K562 (cell line): ENCODE measurements around the gene ZMIZ1. TPM values are rescaled to one million over a fixed set of nuclear protein-coding genes. Genes with fewer than 3 reads are reported as not detected.
A peak's percentile ranks its signal among the peaks of the same experiment; 100 is the strongest.

Experiments used
- ATAC-seq: fragments of 200-7000 bp; cut with Tn5 transposase; 3 replicates; pipeline ENCODE4 v1.9.1; 2020; ENCODE audit warnings: moderate library complexity
- BruUV-seq: library from RNA; stranded (reverse); fragments of 400-500 nt; replicated peaks from 2 replicates; lab custom pipeline; 2021; lab: Mats Ljungman, UMichigan
- CTCF ChIA-PET: fragments of 300-600 bp; formaldehyde crosslinking; extraction: SDS; loops from one replicate; lab custom pipeline; 2021; ENCODE audit warnings: low intra/inter-chr PET ratio; lab: Yijun Ruan, JAX
- POLR2A ChIA-PET: fragments of 300-600, 350-650 bp; sonication (Branson Sonifier 250); formaldehyde crosslinking; extraction: SDS; loops from one replicate; lab custom pipeline; 2021; ENCODE audit warnings: antibody characterized with exemption, inconsistent platforms; lab: Yijun Ruan, JAX
- DNase-seq, 4 experiments: peaks; one replicate each; pipeline versions ENCODE4 v3.0.0 to v3.0.0-alpha.2; 2011 to 2018; ENCODE audit warnings: low spot score in 3 of 4, mixed read lengths in 3 of 4; ENCODE audit errors: extremely low read depth in 1 of 4
- FAIRE-seq: peaks from 2 replicates; lab custom pipeline; 2011; peaks lifted over from hg19 to GRCh38; lab: Jason Lieb, UNC
- H2AFZ ChIP-seq: 2 replicates; pipeline ENCODE4 v1.6.0; 2011; ENCODE audit warnings: low read depth, low read length, control low read depth, inconsistent platforms
- H3K27ac ChIP-seq: fragments of 200-600 bp; 3 replicates; pipeline ENCODE4 v1.8.0; 2011; ENCODE audit warnings: low read depth, mild to moderate bottlenecking, control low read depth, inconsistent platforms, low read length, moderate library complexity, mixed read lengths; ENCODE audit errors: extremely low read depth
- H3K27me3 ChIP-seq, 2 experiments: fragments of 300-600 bp in 1 of 2; 2 replicates in 1 of 2; 3 replicates in 1 of 2; pipeline versions ENCODE4 v1.6.0 to v1.8.0; 2011; ENCODE audit warnings: inconsistent platforms in 2 of 2, low read length in 2 of 2, mild to moderate bottlenecking in 1 of 2, mixed read lengths in 1 of 2, moderate library complexity in 1 of 2; ENCODE audit not compliant: control insufficient read depth in 2 of 2, insufficient read depth in 2 of 2
- H3K36me3 ChIP-seq: fragments of 300-600 bp; 3 replicates; pipeline ENCODE4 v1.8.0; 2011; ENCODE audit warnings: mild to moderate bottlenecking, low read length, inconsistent platforms; ENCODE audit not compliant: control insufficient read depth, insufficient read depth
- H3K4me1 ChIP-seq, 2 experiments: fragments of 200-600 bp in 1 of 2; replicated peaks in 1 of 2; 2 replicates in 1 of 2; 3 replicates in 1 of 2; pipeline versions ENCODE4 v1.5.1 to v1.8.0; 2011; ENCODE audit warnings: inconsistent platforms in 2 of 2, low read length in 2 of 2, mild to moderate bottlenecking in 1 of 2, mixed read lengths in 1 of 2, moderate library complexity in 1 of 2; ENCODE audit not compliant: control insufficient read depth in 2 of 2, insufficient read depth in 2 of 2
- H3K4me2 ChIP-seq: 2 replicates; pipeline ENCODE4 v1.6.1; 2011; ENCODE audit warnings: low read length, control low read depth, inconsistent platforms, mixed read lengths; ENCODE audit not compliant: insufficient read depth
- H3K4me3 ChIP-seq: fragments of 200-600 bp; sonication (generic), shearing (Covaris generic); 2 replicates; pipeline ENCODE4 v1.5.1; 2016; ENCODE audit warnings: control low read depth, inconsistent platforms
- H3K79me2 ChIP-seq: fragments of 200-600 bp; 3 replicates; pipeline ENCODE4 v1.8.0; 2011; ENCODE audit warnings: low read length, inconsistent platforms; ENCODE audit not compliant: control insufficient read depth, insufficient read depth
- H3K9ac ChIP-seq, 2 experiments: 2 replicates each; pipeline versions ENCODE4 v1.6.0 to v1.6.1; 2011; ENCODE audit warnings: low read depth in 2 of 2, low read length in 2 of 2, control low read depth in 1 of 2, inconsistent platforms in 1 of 2, mild to moderate bottlenecking in 1 of 2, mixed read lengths in 1 of 2; ENCODE audit not compliant: insufficient read depth in 1 of 2
- H3K9me1 ChIP-seq: one replicate; pipeline ENCODE4 v1.6.0; 2011; ENCODE audit warnings: inconsistent platforms, mild to moderate bottlenecking, low read length, moderate library complexity; ENCODE audit not compliant: control insufficient read depth, insufficient read depth
- H3K9me3 ChIP-seq: replicated peaks from 2 replicates; pipeline ENCODE4 v1.5.1; 2011; ENCODE audit warnings: low read depth, low read length, inconsistent platforms; ENCODE audit not compliant: control insufficient read depth, insufficient read depth
- H4K20me1 ChIP-seq: replicated peaks from 2 replicates; pipeline ENCODE4 v1.6.1; 2011; ENCODE audit warnings: low read length, inconsistent platforms, mixed read lengths; ENCODE audit not compliant: control insufficient read depth, insufficient read depth
- E4F1 ChIP-seq: fragments of 250-450 bp; sonication (Bioruptor Pico); IDR thresholded peaks from 2 replicates; pipeline ENCODE4 v1.5.0; 2021; ENCODE audit warnings: mild to moderate bottlenecking, borderline replicate concordance
- EP400 ChIP-seq: fragments of 450-650 bp; IDR thresholded peaks from 2 replicates; pipeline ENCODE4 v1.6.1; 2017; ENCODE audit warnings: antibody characterized with exemption, mild to moderate bottlenecking, moderate library complexity
- FOXJ3 ChIP-seq: sonication (generic); formaldehyde crosslinking; IDR thresholded peaks from 2 replicates; pipeline ENCODE4 v1.4.0; 2020; ENCODE audit warnings: mild to moderate bottlenecking, missing genetic modification reagents
- LCOR ChIP-seq: sonication (generic); formaldehyde crosslinking; IDR thresholded peaks from 2 replicates; pipeline ENCODE4 v1.8.0; 2022; ENCODE audit warnings: mild to moderate bottlenecking, missing genetic modification reagents
- NKRF ChIP-seq: fragments of 450-650 bp; IDR thresholded peaks from 2 replicates; pipeline ENCODE4 v1.6.1; 2016; ENCODE audit warnings: borderline replicate concordance
- PTRF ChIP-seq: fragments of 450-650 bp; IDR thresholded peaks from 2 replicates; pipeline ENCODE4 v1.6.1; 2016; ENCODE audit warnings: mild to moderate bottlenecking, missing genetic modification characterization, missing compliant biosample characterization
- SPI1 ChIP-seq: IDR thresholded peaks from 2 replicates; pipeline ENCODE4 v1.6.1; 2011; ENCODE audit warnings: low read depth, low read length, control low read depth, borderline replicate concordance
- ZNF311 ChIP-seq: fragments of 250-450 bp; sonication (Bioruptor Pico); IDR thresholded peaks from 2 replicates; pipeline ENCODE4 v1.4.0; 2020; ENCODE audit warnings: mild to moderate bottlenecking, moderate library complexity
- ZNF316 ChIP-seq: fragments of 450-650 bp; IDR thresholded peaks from 2 replicates; pipeline ENCODE4 v1.6.1; 2016
- ZNF589 ChIP-seq: fragments of 200-800 bp; sonication (Bioruptor generic); IDR thresholded peaks from 2 replicates; pipeline ENCODE4 v1.6.1; 2016; ENCODE audit warnings: low read depth, missing genetic modification characterization, missing compliant biosample characterization
- ZNF695 ChIP-seq: fragments of 450-650 bp; formaldehyde crosslinking; IDR thresholded peaks from 2 replicates; pipeline ENCODE4 v1.4.0; 2020; ENCODE audit warnings: mild to moderate bottlenecking, moderate library complexity
- ZNF740 ChIP-seq, 3 experiments: fragments of 200-800 bp in 1 of 3; sonication (Bioruptor generic) in 1 of 3; sonication (generic) in 1 of 3; formaldehyde crosslinking in 1 of 3; IDR thresholded peaks; 2 replicates each; pipeline versions ENCODE4 v1.6.1 to v1.8.0; 2016 to 2022; ENCODE audit warnings: mild to moderate bottlenecking in 2 of 3, missing compliant biosample characterization in 2 of 3, missing genetic modification characterization in 2 of 3, missing genetic modification reagents in 1 of 3
- ZNF76 ChIP-seq: fragments of 250-450 bp; sonication (Bioruptor Pico); IDR thresholded peaks from 2 replicates; pipeline ENCODE4 v1.4.0; 2020; ENCODE audit warnings: mild to moderate bottlenecking, moderate library complexity, borderline replicate concordance
- WGBS: fragments of 100-300 bp; shearing (Covaris generic); methylation state at CpG from one replicate; pipeline ENCODE4 v1.1.6; 2016; ENCODE audit warnings: low coverage, mixed read lengths; ENCODE audit not compliant: insufficient coverage; ENCODE audit errors: missing lambda C conversion rate; 5-methylcytosine and 5-hydroxymethylcytosine counted together
- in situ Hi-C: fragments of 300-500 bp; cut with MboI; formaldehyde crosslinking; loops from 4 replicates; pipeline ENCODE4 v1.15.0; 2018; ENCODE audit warnings: inconsistent platforms, mixed read lengths
- intact Hi-C: fragments of 100-400 bp; cut with micrococcal nuclease; formaldehyde crosslinking; loops from 2 replicates; pipeline ENCODE4 v1.14.2; 2022
- polyA plus RNA-seq, 8 experiments: library from polyadenylated mRNA; depleted of rRNA in 4 of 8; stranded (reverse) in 5 of 8; unstranded in 3 of 8; fragments of >200 nt; fragmentation: Nextera tagmentation in 2 of 8; fragmentation: Illumina TruSeq in 1 of 8; extraction: Ambion mirVana in 2 of 8; extraction: Trizol in 1 of 8; gene quantifications; 2 replicates each; pipeline versions ENCODE4 v1.2.1 to v1.2.3, GENCODE V29; 2011 to 2014; ENCODE audit warnings: inconsistent platforms in 1 of 8, missing spikeins in 1 of 8
- total RNA-seq, 7 experiments: library from RNA; depleted of rRNA in 6 of 7; stranded (reverse); fragments of >200 nt in 6 of 7; fragmentation: Illumina TruSeq in 2 of 7; extraction: Trizol in 2 of 7; gene quantifications; 2 replicates each; pipeline versions ENCODE4 v1.2.1 to v1.2.3, GENCODE V29; 2011 to 2021; ENCODE audit warnings: low replicate concordance in 1 of 7

ZMIZ1 gene
- total and polyA plus RNA-seq, 9 of the 15 experiments (the other 6 are each of a cell fraction or from before 2014, with no cell fraction given) = 1.0 to 37.3 (median 4.3) TPM

GRCh38 chr10:79048639-79049550 is 19.9 kb upstream of the ZMIZ1 start:
- Histone ChIP-seq H3K4me1 (peaks cover 25 to 34% of the 10 kb centered on the region in 2 experiments), H3K4me3 (no peak overlapping the region)
- CTCF ChIA-PET = no interaction called here
- 0 out of 2 replicates have a peak, but pooled peaks have one; percentile 9 for TF ChIP-seq ZNF589 (CRISPR knock-in tag)
- TF ChIP-seq LCOR (CRISPR knock-in tag) = no peak
- no peak for TF ChIP-seq PTRF
- TF ChIP-seq FOXJ3 (CRISPR knock-in tag) = no peak
- no peak for TF ChIP-seq SPI1
- no peak for TF ChIP-seq E4F1 (CRISPR knock-in tag)
- no peak for TF ChIP-seq EP400
- TF ChIP-seq NKRF = no peak
- TF ChIP-seq ZNF76 (CRISPR knock-in tag) = peak; percentile 15; the same call in 1 of the 2 replicates
- TF ChIP-seq ZNF316 = peak; percentile 24; the same call in 1 of the 2 replicates
- 0 out of 2 replicates have a peak, but pooled peaks have one; percentile 8 for TF ChIP-seq ZNF695
- TF ChIP-seq ZNF311 = no peak; the same call in 1 of the 2 replicates
- TF ChIP-seq ZNF740 (CRISPR knock-in tag; IDR thresholded peaks at IDR 0.05) = 0 out of 2 replicates have a peak, but pooled peaks have one; percentile 2
- TF ChIP-seq ZNF740 (tag; IDR thresholded peaks at IDR 0.05) = no peak

More at GRCh38 chr10:79048639-79049550, 19.9 kb upstream of the ZMIZ1 start:
- Histone ChIP-seq H3K27me3 (no peaks in the 10 kb centered on the region; a peak in 1 of 5 replicates), H4K20me1 (no peaks in the 10 kb centered on the region), H3K79me2 (no peaks in the 10 kb centered on the region), H3K9me3 (no peaks in the 10 kb centered on the region), H3K27ac (peak overlapping the region; percentile 70; the same call in 2 of the 3 replicates), H3K9ac (peak overlapping the region in 1 of 2 experiments; percentile 88; a peak in 2 of 4 replicates), H2AFZ (peak overlapping the region; percentile 91), H3K4me2 (peak overlapping the region; percentile 58; the same call in 1 of the 2 replicates), H3K9me1 (no peaks in the 10 kb centered on the region), H3K36me3 (no peaks in the 10 kb centered on the region)
- ATAC-seq (peak; percentile 17), DNase-seq (no peak), FAIRE-seq (no peak)
- 80% methylated on average over 14 of the region's 14 CpGs for WGBS
- POLR2A ChIA-PET = interaction anchor here (0.6 kb wide), 1 partner anchor 9 kb away, joined by 3 read pairs; no protein-coding TSS in a partner anchor
- in situ Hi-C loops = no loop called here
- BruUV-seq = no TSS peak
- intact Hi-C loops = no loop called here
